B cell (primary cell): ENCODE results near the gene CACNB2. TPM values are rescaled to one million over a fixed set of nuclear protein-coding genes. Genes with fewer than 3 reads are reported as not detected.

Experiments
- ATAC-seq: fragments of 200-7000 bp; cut with Tn5 transposase; one replicate; pipeline ENCODE4 v1.10.0; 2021; ENCODE audit warnings: low read depth, mild to moderate bottlenecking, moderate number of reproducible peaks, moderate library complexity
- CTCF ChIA-PET: fragments of 350-600 bp; sonication (Branson Sonifier 250); formaldehyde crosslinking; loops from one replicate; lab custom pipeline; 2021; ENCODE audit warnings: antibody characterized with exemption, inconsistent platforms; lab: Charles Lee
- POLR2A ChIA-PET: fragments of 350-600 bp; sonication (Branson Sonifier 250); formaldehyde crosslinking; loops from one replicate; lab custom pipeline; 2021; ENCODE audit warnings: antibody characterized with exemption; lab: Charles Lee
- DNase-seq: peaks from one replicate; pipeline ENCODE4 v3.0.0; 2013
- H2AFZ ChIP-seq: 2 replicates; pipeline ENCODE4 v1.6.1; 2012; ENCODE audit warnings: mild to moderate bottlenecking, low read depth, low read length; ENCODE audit not compliant: insufficient read depth, poor library complexity, severe bottlenecking
- H3K27ac ChIP-seq, 2 donors: 1 replicate in 1 of 2; 2 replicates in 1 of 2; pipeline ENCODE4 v1.5.1; 2012 to 2013; ENCODE audit warnings: low read length in 2 of 2, mild to moderate bottlenecking in 2 of 2, moderate library complexity in 1 of 2
- H3K27me3 ChIP-seq, 4 experiments: fragments of 200-600 bp in 1 of 4; sonication (generic) in 1 of 4; replicated peaks in 1 of 4; 1 replicate in 2 of 4; 2 replicates in 2 of 4; pipeline versions ENCODE4 v1.6.1 to v1.7.0; 2013 to 2016; ENCODE audit warnings: low read length in 3 of 4, mild to moderate bottlenecking in 2 of 4, mixed read lengths in 1 of 4, moderate library complexity in 1 of 4; ENCODE audit not compliant: insufficient read depth in 4 of 4, control insufficient read depth in 3 of 4; ENCODE audit errors: control extremely low read depth in 1 of 4
- H3K36me3 ChIP-seq, 2 experiments: replicated peaks in 1 of 2; 1 replicate in 1 of 2; 2 replicates in 1 of 2; pipeline versions ENCODE4 v1.6.1 to v1.7.1; 2013; ENCODE audit warnings: low read length in 1 of 2; ENCODE audit not compliant: insufficient read depth in 2 of 2, control insufficient read depth in 1 of 2; ENCODE audit errors: control extremely low read depth in 1 of 2, extremely low read depth in 1 of 2
- H3K4me1 ChIP-seq, 2 donors: fragments of 200-600 bp in 1 of 2; sonication (generic) in 1 of 2; 1 replicate in 1 of 2; 2 replicates in 1 of 2; pipeline versions ENCODE4 v1.5.1 to v1.6.1; 2013 to 2017; ENCODE audit warnings: low read length in 2 of 2; ENCODE audit not compliant: control insufficient read depth in 2 of 2, insufficient read depth in 2 of 2
- H3K4me2 ChIP-seq: replicated peaks from 2 replicates; pipeline ENCODE3; 2012; ENCODE audit warnings: mild to moderate bottlenecking, low read depth, low read length; ENCODE audit not compliant: poor library complexity, severe bottlenecking
- H3K4me3 ChIP-seq, 5 experiments: fragments of 200-600 bp in 1 of 5; sonication (generic) in 1 of 5; 1 replicate in 3 of 5; 2 replicates in 2 of 5; pipeline versions ENCODE4 v1.5.1 to v1.7.0; 2011 to 2016; ENCODE audit warnings: low read length in 4 of 5, mild to moderate bottlenecking in 4 of 5, low read depth in 2 of 5, control low read depth in 1 of 5, moderate library complexity in 1 of 5; ENCODE audit not compliant: insufficient read depth in 1 of 5; ENCODE audit errors: control extremely low read depth in 1 of 5, extremely low read depth in 1 of 5
- H3K79me2 ChIP-seq: fragments of 200-600 bp; sonication (generic); one replicate; pipeline ENCODE4 v1.6.0; 2016; ENCODE audit warnings: low read length; ENCODE audit not compliant: control insufficient read depth, insufficient read depth
- H3K9ac ChIP-seq: fragments of 200-600 bp; sonication (generic); 2 replicates; pipeline ENCODE4 v1.6.1; 2017; ENCODE audit warnings: mild to moderate bottlenecking, low read length, moderate library complexity
- H3K9me3 ChIP-seq, 3 donors: one replicate each; pipeline versions ENCODE4 v1.6.1 to v1.7.1; 2013; ENCODE audit warnings: low read length in 2 of 3; ENCODE audit not compliant: control insufficient read depth in 2 of 3, insufficient read depth in 1 of 3; ENCODE audit errors: control extremely low read depth in 1 of 3
- H4K20me1 ChIP-seq: 2 replicates; pipeline ENCODE4 v1.6.0; 2012; ENCODE audit warnings: mild to moderate bottlenecking, low read length; ENCODE audit not compliant: insufficient read depth, control insufficient read depth, poor library complexity, severe bottlenecking
- H3K27ac Mint-ChIP-seq: one replicate; pipeline ENCODE4 v1.8.0; 2021; ENCODE audit warnings: mixed read lengths
- H3K27me3 Mint-ChIP-seq: one replicate; pipeline ENCODE4 v1.8.0; 2021; ENCODE audit warnings: mixed read lengths
- H3K4me1 Mint-ChIP-seq: one replicate; pipeline ENCODE4 v1.8.0; 2021; ENCODE audit warnings: mixed read lengths
- H3K4me3 Mint-ChIP-seq: one replicate; pipeline ENCODE4 v1.8.0; 2021; ENCODE audit warnings: mixed read lengths
- H3K9me3 Mint-ChIP-seq: one replicate; pipeline ENCODE4 v1.8.0; 2022; ENCODE audit warnings: mixed read lengths; ENCODE audit not compliant: insufficient read depth
- CTCF ChIP-seq: fragments of 200-600 bp; IDR thresholded peaks from one replicate; pipeline ENCODE4 v1.8.0; 2022; ENCODE audit warnings: antibody characterized with exemption, mild to moderate bottlenecking
- EZH2 ChIP-seq: IDR thresholded peaks from 2 replicates; pipeline ENCODE4 v1.6.1; 2012; ENCODE audit warnings: borderline replicate concordance, low read depth, mild to moderate bottlenecking, moderate library complexity, low read length; ENCODE audit not compliant: insufficient read depth, poor library complexity, severe bottlenecking
- WGBS: methylation state at CpG from one replicate; pipeline ENCODE4 v1.1.5; 2013; ENCODE audit warnings: missing lambda C conversion rate; ENCODE audit not compliant: insufficient coverage; 5-methylcytosine and 5-hydroxymethylcytosine counted together
- intact Hi-C: fragments of 100-400 bp; cut with micrococcal nuclease; formaldehyde crosslinking; loops from one replicate; pipeline ENCODE4 v1.10.0; 2022
- polyA plus RNA-seq: library from polyadenylated mRNA; depleted of rRNA; stranded (reverse); fragments of >200 nt; gene quantifications from 2 replicates; pipeline ENCODE4 v1.2.3, GENCODE V29; 2012
- total RNA-seq, 2 donors: library from RNA; stranded (reverse); fragments of 120-200 nt in 1 of 2; gene quantifications; 1 replicate in 1 of 2; 2 replicates in 1 of 2; pipeline versions ENCODE4 v1.2.3 to v1.2.4, GENCODE V29; 2013 to 2022

Gene CACNB2
- total and polyA plus RNA-seq, 2 donors (not counting 1 experiment from before 2014, with no cell fraction given) = not detected

DNA sequence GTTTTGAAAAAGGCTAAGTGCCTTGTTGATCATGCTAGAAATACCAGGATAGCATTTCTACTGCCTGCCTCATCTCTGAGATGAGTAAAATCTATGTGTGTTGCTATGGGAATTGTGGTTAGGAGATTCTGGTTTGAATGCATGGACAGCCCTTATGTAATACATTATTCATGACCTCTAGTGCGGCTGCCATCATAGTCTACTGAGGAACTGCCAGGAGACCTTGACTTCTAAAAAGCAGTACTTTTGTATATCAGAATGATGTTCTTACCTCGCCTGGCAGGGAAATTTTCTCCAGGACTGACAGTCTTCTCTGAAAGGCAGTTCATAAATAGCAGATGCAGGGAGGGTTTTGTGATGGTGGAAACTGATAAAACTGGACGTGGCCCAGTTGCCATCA, 262.6 kb downstream of the CACNB2 start:
- Histone ChIP-seq H3K9ac (no peak overlapping the region), H4K20me1 (no peaks in the 10 kb centered on the region), H3K27ac (no peak overlapping the region), H3K4me2 (no peak overlapping the region), H3K9me3 (no peaks in the 10 kb centered on the region), H3K79me2 (no peaks in the 10 kb centered on the region), H2AFZ (no peak overlapping the region), H3K4me1 (no peaks in the 10 kb centered on the region), H3K27me3 (no peaks in the 10 kb centered on the region), H3K36me3 (no peaks in the 10 kb centered on the region), H3K4me3 (no peak overlapping the region)
- ChIA-PET POLR2A (no interaction called here), CTCF (interaction anchor here (0.7 kb wide), 1 partner anchor 310 kb away, joined by 3 read pairs; no protein-coding TSS in a partner anchor)
- TF ChIP-seq CTCF (no peak), EZH2 (no peak)
- 86% methylated on average over 1 of the region's 3 CpGs for WGBS
- intact Hi-C loops = no loop called here
- ATAC-seq = no peak
- no peaks in the 10 kb centered on the region for H3K9me3 Mint-ChIP-seq
- no peak for DNase-seq
- H3K4me3 Mint-ChIP-seq = no peak overlapping the region
- peaks cover 5% of the 10 kb centered on the region for H3K4me1 Mint-ChIP-seq
- no peak overlapping the region for H3K27ac Mint-ChIP-seq
- H3K27me3 Mint-ChIP-seq = peaks cover 8% of the 10 kb centered on the region

- CTCF ChIA-PET = no interaction called here
- no CpG with 5 or more reads among the region's 5 CpGs for WGBS
- no peak overlapping the region for H2AFZ ChIP-seq
- no peaks in the 10 kb centered on the region for H3K79me2 ChIP-seq
- H3K9me3 ChIP-seq = no peaks in the 10 kb centered on the region
- TF ChIP-seq CTCF (no peak), EZH2 (no peak)
- POLR2A ChIA-PET = no interaction called here
- H3K27ac ChIP-seq = no peak overlapping the region
- H3K4me3 ChIP-seq = no peak overlapping the region
- ATAC-seq (no peak), DNase-seq (no peak)
- intact Hi-C loops = no loop called here
- H3K4me1 Mint-ChIP-seq = peaks cover 5% of the 10 kb centered on the region
- no peaks in the 10 kb centered on the region for H3K36me3 ChIP-seq
- no peak overlapping the region for H3K4me3 Mint-ChIP-seq
- H3K27me3 Mint-ChIP-seq = peaks cover 7% of the 10 kb centered on the region
- no peaks in the 10 kb centered on the region for H3K27me3 ChIP-seq
- H3K4me2 ChIP-seq = no peak overlapping the region
- no peak overlapping the region for H3K27ac Mint-ChIP-seq
- no peaks in the 10 kb centered on the region for H3K4me1 ChIP-seq
- no peaks in the 10 kb centered on the region for H4K20me1 ChIP-seq
- H3K9me3 Mint-ChIP-seq = no peaks in the 10 kb centered on the region
- no peak overlapping the region for H3K9ac ChIP-seq
These were observed 264.3 kb downstream of the CACNB2 start for GRCh38 chr10:18404530-18404929.
